ENCODE results near the gene GUCY1A1.

DNA sequence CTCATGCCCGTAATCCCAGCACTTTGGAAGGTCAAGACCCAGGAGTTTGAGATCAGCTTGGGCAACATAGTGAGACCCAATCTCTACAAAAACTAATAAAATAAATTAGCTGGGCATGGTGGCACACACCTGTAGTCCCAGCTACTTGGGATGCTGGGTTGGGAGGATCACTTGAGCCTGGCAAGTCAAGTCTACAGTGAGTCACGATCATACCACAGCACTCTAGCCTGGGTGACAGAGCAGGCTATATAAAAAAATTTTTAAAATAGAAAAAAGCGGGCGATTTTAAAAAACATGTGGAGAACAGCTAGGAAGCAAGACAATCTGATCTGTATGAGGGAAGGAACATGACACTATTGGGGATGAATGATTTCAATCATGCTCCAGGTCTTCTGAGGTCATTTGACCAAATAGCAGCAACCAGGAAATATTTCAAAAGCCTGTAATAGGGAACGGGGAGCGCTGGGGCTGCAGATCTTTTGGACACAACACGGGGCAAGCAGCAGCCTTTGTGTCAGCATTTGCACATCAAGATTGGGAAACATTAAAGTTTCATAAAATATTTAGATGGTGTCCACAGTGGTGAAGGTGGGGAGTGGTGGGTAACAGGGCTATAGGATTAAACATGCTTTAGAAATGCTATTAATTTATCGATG, 48.3 kb upstream of the GUCY1A1 start:
- TF ChIP-seq GATA2 (IDR thresholded peaks at IDR 0.05; ENCODE audit: low read depth, low read length) (no peak), GATA3 (IDR thresholded peaks at IDR 0.05; ENCODE audit: low read depth, low read length) (no peak)
